Measurements from ENCODE around the gene SKP2. TPM values are rescaled to one million over a fixed set of nuclear protein-coding genes. Genes with fewer than 3 reads are reported as not detected.
"Not testable (repeated sequence)": the region's sequence is repeated elsewhere in the genome, so short reads cannot be mapped to it uniquely, and the experiment has no call there.

SKP2 gene
- total RNA-seq, 4 donors from 2014 or later = 10.3 to 41.5 (median 23.6) TPM

DNA sequence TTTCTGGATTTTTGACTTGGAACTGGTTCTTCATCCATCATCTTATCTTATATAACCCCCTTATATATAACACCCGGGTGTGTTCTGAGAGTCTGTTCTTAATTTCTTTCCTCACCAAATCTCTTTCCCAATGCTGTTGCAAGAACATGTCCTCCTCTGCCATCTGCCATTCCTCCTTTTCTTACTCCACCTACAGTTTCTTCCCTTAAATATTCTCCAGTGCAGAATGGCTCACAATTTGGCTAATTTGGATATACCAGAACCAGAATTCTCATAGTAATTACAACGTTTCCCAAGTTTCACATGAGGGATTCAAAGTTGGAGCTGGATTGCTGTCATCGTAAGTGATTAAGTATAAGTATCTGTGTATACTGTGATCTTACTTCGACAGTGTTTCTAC is 28.0 kb downstream of the SKP2 start:
- Histone ChIP-seq H3K27me3 (no peaks in the 10 kb centered on the region), H3K27ac (no peak overlapping the region), H3K36me3 (peaks cover 0 to 83% (median 6%) of the 10 kb centered on the region in 3 donors), H3K9me3 (no peaks in the 10 kb centered on the region), H3K4me1 (no peaks in the 10 kb centered on the region), H3K4me3 (no peak overlapping the region)
- WGBS, 2 donors = 59 to 70% methylated on average over 4 of the region's 4 CpGs
- DNase-seq = no peak
- TF ChIP-seq, protein P1, sequence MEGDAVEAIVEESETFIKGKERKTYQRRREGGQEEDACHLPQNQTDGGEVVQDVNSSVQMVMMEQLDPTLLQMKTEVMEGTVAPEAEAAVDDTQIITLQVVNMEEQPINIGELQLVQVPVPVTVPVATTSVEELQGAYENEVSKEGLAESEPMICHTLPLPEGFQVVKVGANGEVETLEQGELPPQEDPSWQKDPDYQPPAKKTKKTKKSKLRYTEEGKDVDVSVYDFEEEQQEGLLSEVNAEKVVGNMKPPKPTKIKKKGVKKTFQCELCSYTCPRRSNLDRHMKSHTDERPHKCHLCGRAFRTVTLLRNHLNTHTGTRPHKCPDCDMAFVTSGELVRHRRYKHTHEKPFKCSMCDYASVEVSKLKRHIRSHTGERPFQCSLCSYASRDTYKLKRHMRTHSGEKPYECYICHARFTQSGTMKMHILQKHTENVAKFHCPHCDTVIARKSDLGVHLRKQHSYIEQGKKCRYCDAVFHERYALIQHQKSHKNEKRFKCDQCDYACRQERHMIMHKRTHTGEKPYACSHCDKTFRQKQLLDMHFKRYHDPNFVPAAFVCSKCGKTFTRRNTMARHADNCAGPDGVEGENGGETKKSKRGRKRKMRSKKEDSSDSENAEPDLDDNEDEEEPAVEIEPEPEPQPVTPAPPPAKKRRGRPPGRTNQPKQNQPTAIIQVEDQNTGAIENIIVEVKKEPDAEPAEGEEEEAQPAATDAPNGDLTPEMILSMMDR (IDR thresholded peaks at IDR 0.05) = no peak
- no peak for TF ChIP-seq POLR2A (IDR thresholded peaks at IDR 0.05)
- intact Hi-C loops (cut with DNase I) = loop anchor here (10.0 kb wide), 1 partner anchor 215 kb away; no protein-coding TSS in a partner anchor

DNA sequence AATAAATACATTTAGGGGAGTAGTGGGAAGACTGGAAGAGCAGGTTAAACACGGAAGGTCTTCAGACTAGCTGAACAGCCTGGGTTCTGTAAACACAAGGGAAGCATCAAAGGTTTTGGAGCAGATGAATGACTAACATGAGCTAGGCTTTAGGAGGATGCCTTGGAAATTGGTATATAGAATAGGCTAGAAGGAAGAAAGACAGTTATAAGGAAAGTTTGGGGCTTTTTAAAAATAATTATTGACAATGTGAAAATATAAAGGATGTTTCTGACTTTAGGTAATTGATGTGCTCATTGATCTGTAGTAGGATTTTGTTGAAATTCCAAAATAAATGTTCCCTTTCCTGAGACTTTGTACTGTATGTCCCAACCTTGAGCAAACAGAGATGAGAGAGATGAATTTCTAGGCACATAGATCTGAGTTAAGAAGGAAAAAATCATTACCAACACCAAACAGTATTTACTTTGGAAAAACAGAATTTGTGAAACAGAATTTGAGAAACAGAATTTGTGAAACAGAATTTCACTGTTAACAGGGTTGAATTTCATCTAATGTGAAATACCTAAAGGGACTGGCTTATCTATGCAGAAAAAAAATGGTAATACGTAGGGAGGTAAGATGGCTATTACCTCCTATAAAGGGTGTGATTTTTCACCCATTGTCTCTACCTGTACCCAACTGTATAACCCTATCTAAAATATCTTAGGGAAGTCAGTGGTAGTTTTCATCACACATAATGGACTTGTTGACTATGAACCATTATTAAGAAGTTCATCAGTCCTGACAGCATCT is 28.8 kb downstream of the SKP2 start:
- 69 to 76% methylated on average over 2 of the region's 2 CpGs for WGBS, 2 donors
- Histone ChIP-seq H3K36me3 (peaks cover 0 to 78% (median 6%) of the 10 kb centered on the region in 3 donors), H3K27me3 (no peaks in the 10 kb centered on the region), H3K9me3 (no peaks in the 10 kb centered on the region), H3K27ac (no peak overlapping the region), H3K4me3 (no peak overlapping the region), H3K4me1 (no peaks in the 10 kb centered on the region)
- TF ChIP-seq, protein P1 (IDR thresholded peaks at IDR 0.05) = no peak
- TF ChIP-seq POLR2A (IDR thresholded peaks at IDR 0.05) = no peak
- intact Hi-C loops (cut with DNase I) = no loop called here
- no peak for DNase-seq

DNA sequence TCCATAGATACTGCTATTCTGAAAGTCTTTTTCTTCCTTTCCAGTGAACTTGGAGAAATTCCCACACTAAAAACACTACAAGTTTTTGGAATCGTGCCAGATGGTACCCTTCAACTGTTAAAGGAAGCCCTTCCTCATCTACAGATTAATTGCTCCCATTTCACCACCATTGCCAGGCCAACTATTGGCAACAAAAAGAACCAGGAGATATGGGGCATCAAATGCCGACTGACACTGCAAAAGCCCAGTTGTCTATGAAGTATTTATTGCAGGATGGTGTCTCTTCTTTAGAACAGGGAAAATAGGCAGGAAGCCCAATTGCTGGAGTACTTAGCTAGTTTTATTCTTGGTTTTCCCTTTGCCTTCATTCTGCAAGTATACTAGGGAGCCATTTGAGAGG is 29.9 kb downstream of the SKP2 start:
- no peak for DNase-seq
- intact Hi-C loops (cut with DNase I) = no loop called here
- peaks cover 0 to 73% (median 6%) of the 10 kb centered on the region in 3 donors for H3K36me3 ChIP-seq
- TF ChIP-seq POLR2A (IDR thresholded peaks at IDR 0.05) = no peak
- TF ChIP-seq, protein P1 (IDR thresholded peaks at IDR 0.05) = no peak
- H3K4me1 ChIP-seq = no peaks in the 10 kb centered on the region
- no peak overlapping the region for H3K27ac ChIP-seq
- WGBS, 2 donors = 62 to 70% methylated on average over 2 of the region's 2 CpGs
- no peak overlapping the region for H3K4me3 ChIP-seq
- H3K27me3 ChIP-seq = no peaks in the 10 kb centered on the region
- no peaks in the 10 kb centered on the region for H3K9me3 ChIP-seq

DNA sequence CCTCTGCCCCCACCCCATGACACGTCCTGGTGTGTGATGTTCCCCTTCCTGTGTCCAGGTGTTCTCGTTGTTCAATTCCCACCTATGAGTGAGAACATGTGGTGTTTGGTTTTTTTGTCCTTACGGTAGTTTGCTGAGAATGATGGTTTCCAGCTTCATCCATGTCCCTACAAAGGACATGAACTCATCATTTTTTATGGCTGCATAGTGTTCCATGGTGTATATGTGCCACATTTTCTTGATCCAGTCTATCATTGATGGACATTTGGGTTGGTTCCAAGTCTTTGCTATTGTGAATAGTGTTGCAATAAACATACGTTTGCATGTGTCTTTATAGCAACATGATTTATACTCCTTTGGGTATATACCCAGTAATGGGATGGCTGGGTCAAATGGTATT is 32.5 kb downstream of the SKP2 start:
- H3K9me3 ChIP-seq; H3K27me3 ChIP-seq; DNase-seq; H3K27ac ChIP-seq; H3K4me3 ChIP-seq; intact Hi-C loops (cut with DNase I); H3K4me1 ChIP-seq: not testable (repeated sequence)
- 47 to 79% methylated on average over 1 to 2 of the region's 4 CpGs for WGBS, 2 donors
- peaks cover 0 to 50% (median 0%) of the 10 kb centered on the region in 3 donors for H3K36me3 ChIP-seq

DNA sequence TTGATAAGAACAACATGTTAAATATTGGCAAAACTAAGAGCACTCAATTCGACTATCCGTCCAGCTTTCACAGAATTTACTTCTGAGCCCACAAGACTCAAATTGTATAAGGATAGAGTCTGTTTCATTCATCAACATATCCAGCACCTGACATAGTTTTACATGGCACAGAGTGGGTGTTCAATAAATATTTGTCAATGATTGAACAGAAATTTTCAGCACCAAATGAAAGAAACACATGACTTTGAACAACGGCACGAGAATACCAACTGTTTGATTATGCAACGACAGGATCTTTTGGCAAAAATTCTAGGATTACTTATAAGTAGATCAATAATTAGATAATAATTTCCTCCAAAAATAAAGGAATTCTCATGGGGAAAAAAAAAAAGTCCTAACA is 41.8 kb downstream of the SKP2 start:
- no peak for TF ChIP-seq POLR2A (IDR thresholded peaks at IDR 0.05)
- TF ChIP-seq, protein P1 (IDR thresholded peaks at IDR 0.05) = no peak
- H3K27ac ChIP-seq = no peak overlapping the region
- WGBS, 2 donors = 93 to 96% methylated on average over 5 of the region's 5 CpGs
- H3K27me3 ChIP-seq = no peaks in the 10 kb centered on the region
- H3K9me3 ChIP-seq = peaks cover 0 to 13% (median 4%) of the 10 kb centered on the region in 3 donors
- H3K4me3 ChIP-seq = no peak overlapping the region
- H3K36me3 ChIP-seq = peaks cover 0 to 85% (median 4%) of the 10 kb centered on the region in 3 donors
- H3K4me1 ChIP-seq = no peaks in the 10 kb centered on the region
- DNase-seq = no peak
- intact Hi-C loops (cut with DNase I) = no loop called here
